NCI-H146 (cell line): ENCODE data around the gene DNALI1.
"Not testable (repeated sequence)": the region's sequence is repeated elsewhere in the genome, so short reads cannot be mapped to it uniquely, and the experiment has no call there.

Experiments
- DNase-seq: peaks from one replicate; lab custom pipeline; 2025; lab: John Stamatoyannopoulos, UW

Gene DNALI1

DNA sequence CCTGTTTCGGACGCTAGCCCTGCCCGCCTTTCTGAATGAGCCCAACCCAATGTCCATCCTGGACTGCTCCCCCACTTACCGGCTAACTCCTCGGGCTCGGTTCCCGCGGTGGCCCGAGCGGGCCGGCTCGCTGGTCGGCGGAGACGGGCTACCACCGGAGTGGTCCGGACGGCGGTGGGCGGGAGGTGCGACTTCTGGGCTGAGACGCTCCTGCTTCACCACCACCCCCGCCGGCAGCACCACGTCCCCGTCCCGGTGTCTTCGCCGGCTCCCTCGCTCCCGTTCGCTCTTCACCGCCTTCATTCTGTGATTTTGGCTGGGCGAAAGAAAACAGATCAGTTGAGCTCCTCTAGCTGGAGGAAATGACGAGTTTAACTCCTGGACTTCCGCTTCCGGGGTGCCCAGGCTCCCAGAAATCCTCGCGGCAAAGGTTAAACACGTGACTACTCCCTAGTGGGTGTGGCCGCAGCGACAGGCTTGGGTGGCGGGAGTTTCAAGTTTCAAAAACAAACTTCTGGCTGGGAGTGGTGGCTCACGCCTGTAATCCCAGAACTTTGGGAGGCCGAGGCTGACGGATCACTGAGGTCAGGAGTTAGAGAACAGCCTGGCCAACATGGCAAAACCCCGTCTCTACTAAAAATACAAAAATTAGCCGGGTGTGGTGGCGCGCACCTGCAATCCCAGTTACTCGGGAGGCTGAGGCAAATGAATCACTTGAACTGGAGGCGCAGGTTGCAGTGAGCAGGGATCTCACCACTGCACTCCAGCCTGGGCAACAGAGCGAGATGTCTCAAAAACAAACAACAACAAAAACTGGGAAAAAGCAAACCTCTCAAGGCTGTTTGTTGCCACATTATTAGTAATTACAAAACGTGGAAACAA lies 2.6 kb upstream of the DNALI1 start, which contains the start of gene SNIP1:
Gene SNIP1 (minus strand): TSS at position 367 of the 882 bp plus-strand sequence. CDS start 64 bp downstream, at position 303.
- peak; percentile 86 for DNase-seq

DNA sequence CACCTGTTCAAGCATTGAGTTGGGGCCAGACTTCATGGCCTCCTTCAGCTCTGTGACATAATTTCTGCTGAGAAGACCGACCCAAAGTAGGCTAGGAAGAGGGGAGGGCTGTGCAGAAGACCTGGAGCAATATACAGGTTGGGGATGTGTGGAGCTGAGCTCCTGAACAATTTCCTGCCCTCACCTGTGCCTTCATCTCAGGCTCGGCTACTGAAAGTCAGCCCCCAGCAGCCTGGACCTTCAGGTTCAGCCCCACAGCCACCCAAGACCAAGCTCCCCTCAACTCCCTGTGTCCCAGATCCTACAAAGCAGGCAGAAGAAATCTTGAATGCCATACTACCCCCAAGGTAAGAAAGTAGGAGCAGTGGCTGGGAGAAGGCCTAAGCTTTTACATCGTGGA lies 662 bp downstream of the DNALI1 start:
- DNase-seq = no peak

DNA sequence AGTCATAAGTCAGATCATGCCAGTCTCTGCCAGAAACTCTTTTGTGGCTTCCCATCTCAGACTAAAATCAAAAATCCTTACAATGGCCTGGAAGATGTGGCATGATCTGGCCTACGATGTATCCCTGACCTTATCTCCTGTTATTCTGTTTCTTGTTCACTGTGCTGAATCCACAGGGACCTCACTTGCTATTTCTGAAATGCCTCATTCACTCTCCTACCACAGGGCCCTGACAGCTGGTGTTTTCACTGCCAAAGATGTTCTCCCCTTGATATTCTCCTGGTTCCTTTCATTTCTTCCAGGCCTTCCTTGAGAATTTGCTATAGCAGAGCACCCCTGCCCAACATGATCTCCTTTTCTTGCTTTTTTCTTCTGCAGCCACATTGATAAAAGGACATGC lies 1.7 kb downstream of the DNALI1 start:
- no peak for DNase-seq

DNA sequence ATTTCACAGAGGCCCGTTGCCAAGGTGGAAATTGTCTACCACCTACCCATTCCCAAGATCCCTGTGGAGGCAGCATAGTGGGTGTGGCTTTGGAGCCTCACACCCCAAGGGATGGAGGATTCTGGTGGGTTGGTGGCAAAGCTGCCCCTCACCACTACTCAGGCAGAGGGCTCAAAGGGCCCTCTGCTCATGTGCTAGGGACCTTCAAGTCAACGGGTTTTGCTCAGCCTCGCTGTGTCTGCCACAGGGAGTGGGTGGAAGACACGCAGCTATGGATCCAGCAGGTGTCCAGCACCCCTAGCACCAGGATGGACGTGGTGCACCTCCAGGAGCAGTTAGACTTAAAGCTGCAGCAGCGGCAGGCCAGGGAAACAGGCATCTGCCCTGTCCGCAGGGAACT lies 2.3 kb downstream of the DNALI1 start:
- no peak for DNase-seq

DNA sequence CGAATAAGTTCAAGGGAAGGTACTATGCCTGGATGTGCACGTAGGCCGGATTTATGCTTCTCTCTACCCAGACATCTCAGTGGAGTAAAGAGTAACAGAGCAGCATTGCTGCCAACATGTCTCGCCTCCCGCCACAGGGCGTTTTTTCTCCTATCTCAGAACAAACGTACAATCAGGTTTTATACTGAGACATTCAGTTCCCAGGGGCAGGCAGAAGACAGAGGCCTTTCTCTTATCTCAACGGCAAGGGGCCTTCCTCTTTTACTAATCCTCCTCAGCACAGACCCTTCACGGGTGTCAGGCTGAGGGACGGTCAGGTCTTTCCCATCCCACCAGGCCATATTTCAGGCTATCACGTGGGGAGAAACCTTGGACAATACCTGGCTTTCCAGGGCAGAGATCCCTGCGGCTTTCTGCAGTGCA lies 3.2 kb downstream of the DNALI1 start:
- DNase-seq = not testable (repeated sequence)

DNA sequence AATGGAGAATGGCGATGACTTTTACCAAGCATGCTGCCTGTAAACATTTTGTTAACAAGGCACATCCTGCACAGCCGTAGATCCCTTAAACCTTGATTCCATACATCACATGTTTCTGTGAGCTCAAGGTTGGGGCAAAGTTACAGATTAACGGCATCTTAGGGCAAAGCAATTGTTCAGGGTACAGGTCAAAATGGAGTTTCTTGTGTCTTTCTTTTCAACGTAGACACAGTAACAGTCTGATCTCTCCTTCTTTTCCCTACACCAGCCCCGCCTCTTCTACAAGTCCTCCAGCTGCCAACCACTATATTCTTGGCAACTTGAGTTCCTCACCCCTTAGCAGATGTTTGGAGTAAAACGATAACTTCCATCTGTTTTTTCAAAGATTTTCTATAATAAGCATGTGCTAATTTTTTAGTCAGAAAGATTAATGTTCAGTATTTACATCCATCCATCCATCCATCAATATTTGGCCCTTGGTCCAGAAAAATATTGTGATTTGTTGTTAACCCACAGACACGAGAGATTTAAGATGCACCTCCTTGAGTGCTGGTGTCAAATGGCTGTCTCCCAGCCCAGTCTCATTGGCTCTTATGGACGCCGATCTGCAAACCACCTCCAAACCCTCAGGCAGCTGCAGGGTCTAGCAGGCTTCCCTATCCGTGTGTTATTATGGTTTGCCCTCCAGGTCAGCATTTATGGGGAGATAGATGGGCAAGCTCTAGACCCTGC lies 3.8 kb downstream of the DNALI1 start:
- no peak for DNase-seq

DNA sequence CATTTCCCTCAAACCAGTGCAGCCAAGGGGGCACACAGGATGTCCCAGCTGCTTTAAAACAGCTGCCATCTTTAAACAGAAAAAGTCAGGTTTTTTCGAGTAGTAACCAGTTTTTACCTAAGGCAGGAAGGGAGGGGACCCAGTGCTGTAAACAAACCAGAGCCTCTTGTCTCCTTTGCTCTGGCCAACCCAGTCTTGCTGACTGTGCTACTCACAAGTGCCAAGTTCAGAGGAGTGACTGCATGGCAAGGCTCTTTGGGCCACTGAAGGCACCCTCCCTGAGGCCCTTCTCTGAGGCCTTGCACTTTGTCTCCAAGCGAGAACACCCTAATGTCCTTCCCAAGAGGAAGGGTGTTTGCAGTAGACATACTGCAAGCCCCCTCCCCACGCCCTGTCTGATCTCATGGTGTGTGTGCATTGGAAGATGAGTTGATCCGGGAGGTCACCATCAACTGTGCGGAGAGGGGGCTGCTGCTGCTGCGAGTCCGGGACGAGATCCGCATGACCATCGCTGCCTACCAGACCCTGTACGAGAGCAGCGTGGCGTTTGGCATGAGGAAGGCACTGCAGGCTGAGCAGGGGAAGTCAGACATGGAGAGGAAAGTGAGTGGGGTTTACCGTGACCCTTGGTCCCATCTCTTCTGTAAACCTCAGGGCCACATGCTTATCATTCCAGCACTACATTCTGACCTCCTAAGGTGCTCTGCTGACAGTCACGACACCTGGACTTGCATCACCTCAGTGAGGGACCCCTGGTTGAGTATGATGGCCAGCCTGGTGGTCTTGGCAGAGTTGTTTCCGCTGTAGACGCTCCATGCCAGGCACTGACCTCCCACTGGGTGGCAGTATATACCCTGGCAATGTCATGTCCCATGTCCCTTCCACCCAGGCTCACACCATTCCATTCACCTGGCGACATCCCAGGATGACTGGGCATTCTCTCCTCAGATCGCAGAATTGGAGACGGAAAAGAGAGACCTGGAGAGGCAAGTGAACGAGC lies 4.7 kb downstream of the DNALI1 start:
- no peak for DNase-seq

DNA sequence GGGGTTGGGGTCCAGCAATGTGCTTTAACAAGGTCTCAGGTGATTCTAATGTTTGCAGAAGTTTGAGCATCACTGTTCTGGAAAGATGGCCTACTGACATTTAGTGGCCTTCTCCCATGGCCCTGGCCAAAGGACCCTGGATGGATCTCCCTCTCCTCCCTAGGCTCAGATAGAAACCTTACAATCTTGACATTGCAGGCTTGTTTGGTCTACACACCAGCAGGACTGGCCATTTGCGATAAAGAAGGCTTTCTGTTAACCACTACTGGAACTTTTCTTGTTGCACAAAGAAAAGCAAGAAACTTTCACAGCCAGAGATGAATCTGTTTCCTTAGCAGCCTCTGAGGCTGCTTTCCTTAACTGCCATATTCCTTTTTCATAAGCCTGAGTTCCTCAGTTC lies 6.2 kb downstream of the DNALI1 start:
- DNase-seq = no peak

DNA sequence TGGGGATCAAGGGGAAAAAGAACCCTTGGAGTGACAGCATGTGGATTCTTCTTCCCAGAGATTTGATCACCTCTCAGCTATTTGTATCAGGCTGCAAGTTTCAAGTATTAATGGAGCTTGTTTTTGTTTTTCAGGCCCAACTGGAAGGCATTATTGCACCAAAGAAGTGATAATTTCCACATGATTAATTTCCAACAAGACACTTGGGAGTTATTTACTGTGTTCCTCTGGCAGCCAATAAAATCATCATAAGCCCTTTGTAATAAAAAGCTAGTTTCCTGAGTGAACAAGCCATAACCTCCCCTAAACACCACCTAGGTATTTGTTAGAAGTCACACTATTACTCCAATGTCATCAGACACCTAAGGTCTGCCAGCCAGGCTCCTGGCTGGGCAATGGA lies 8.2 kb downstream of the DNALI1 start:
- no peak for DNase-seq

DNA sequence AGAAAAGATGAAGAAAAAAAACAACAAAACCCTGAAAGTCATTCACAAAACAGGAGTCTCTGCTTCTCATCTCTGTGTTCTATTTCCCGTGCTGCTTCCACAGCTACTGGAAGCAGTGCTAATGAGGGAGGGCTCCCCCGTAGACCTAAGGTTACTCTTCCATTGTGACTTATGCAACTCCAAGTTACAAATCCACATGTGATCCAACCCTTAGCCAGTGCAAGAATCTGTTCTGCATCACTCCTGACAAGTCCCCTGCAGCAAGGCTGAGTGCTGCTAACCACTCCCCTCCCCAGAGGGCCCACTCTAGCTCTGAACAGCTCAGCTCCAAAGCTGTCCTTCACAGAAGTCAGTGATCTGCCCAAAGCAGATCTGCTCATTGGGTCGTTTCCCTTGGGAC lies 10.3 kb downstream of the DNALI1 start:
- no peak for DNase-seq

DNA sequence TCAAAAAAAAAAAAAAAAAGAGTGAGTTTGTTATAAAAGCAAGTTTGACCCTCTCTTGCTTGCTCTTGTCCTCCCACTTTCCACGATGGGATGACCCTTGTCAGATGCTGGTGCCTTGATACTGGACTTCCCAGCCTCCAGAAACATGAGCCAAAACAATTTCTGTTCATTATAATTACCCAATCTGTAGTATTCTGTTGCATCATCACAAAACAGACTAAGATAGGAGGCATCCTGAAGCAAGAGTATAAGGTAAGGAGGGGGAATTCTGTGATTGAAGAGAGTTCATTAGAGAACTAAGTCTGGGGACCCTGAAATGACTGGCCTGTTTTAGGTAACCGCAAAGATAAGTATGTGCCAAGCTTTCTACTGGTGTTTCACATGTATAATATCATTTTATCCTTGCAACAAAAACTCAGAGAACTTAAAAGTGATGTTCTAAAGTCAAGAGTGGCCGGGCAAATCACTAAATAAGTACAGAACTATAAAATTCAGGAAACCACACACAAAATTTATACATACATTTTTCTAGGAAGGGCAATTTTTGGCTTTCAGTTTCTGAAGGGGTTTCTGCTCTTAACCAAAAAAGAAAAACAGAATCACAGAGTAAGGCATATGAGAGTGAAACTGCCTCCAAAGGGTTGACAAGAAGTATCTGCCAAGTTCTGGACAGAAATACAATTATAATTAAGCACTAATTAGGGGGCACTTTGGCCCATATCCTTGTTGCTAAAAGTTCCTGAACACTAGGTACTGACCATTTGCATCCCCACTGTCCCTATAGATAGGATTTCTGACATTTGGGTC lies 14.0 kb downstream of the DNALI1 start:
- no peak for DNase-seq

DNA sequence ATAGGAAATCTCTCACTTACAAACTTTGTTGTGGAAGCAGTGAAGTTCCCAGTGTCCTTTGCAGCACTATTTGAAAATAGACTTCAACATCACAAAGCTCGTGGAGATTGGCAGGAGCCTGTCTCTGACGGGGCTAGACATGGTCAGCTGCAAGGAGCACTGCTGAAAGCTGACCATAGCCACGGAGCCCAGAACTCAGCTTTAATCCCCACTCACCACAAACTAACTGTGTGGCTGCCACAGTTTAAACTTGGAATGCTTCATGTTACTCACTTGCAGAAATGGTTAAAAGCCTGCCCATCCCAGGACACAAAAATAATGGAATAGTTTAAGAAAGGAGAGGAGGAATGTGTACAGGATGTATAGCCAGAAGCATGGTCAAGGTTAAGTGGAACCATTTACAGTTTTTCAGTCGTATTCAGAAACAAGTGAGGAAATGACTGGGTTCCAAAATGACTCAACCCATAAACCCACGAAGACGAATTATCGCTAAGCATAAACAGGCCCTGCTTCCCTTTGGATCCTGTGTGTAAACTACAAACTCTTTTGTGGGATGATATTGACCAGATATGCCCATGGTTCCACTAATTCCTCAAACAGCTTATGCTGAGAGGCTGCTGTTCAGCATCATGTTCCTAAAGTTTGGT lies 18.2 kb downstream of the DNALI1 start:
- DNase-seq = no peak

DNA sequence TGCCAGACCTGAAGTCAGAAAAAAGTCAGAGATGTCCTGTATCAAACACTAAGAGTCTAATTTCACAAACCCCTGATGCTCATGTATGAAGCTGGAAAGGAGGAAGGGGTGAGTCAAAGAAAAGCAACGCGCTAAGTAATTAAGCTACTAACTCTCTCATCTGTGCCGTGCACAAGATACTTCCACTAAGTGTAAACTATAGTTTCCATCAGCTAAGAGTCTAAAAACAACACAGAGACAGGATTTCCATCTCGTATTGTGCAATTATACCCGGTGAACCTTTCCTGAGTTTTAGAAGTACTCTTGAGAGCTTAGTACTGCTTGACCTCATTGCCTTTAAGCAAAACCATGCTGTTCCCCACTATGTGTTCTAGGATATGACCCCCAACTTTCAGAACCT lies 19.0 kb downstream of the DNALI1 start:
- DNase-seq = no peak

DNA sequence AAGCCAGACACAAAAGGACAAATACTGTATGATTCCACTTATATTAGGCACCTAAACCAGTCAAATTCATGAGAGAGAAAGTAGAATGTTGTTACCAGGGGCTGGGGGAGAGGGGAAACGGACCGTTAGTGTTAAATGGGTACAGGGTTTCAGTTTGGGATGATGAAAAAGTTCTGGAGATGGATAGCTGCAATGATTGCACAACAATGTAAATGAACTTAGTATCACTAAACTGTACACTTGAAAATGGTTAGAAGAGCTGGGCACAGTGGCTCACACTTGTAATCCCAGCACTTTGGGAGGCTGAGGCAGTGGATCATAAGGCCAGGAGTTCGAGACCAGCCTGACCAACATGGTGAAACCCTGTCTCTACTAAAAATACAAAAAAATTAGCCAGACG lies 27.8 kb downstream of the DNALI1 start:
- not testable (repeated sequence) for DNase-seq

DNA sequence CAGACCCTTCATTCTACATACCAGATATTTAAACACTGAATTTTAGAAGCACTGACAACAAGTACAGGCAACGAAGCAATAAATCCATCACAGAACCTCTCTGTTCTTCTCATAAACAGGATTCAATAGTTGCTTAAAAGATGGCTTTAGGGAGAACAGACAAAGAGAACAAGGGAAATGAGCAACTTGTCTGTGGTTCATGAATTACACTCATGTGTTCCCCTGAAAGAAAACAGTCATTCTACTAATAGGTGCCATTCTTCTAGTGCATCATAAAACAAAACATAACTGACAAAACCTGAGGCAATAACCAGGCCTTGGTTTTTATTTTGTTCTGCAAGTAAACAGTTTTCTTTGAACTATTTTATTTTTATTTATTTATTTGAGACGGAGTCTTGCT lies 32.2 kb downstream of the DNALI1 start:
- DNase-seq = no peak

DNA sequence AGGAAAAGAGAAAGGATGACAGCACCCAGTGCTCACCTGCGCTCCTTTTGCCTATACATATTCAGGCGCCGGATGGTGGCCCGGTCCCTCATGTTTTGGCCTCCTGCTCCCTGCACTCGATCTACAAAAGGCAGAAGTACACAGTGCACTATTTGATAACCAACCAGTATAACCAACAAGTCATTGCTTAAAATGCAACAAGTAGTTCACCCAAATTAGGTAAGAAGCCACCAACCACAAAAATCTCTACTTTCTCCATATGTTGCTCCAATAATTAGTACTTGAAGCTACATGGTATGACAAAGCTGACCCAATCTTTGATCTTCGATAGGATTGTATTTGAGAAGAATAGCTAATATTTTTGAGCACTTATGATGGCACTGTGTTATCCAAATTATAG lies 37.0 kb downstream of the DNALI1 start:
- no peak for DNase-seq

DNA sequence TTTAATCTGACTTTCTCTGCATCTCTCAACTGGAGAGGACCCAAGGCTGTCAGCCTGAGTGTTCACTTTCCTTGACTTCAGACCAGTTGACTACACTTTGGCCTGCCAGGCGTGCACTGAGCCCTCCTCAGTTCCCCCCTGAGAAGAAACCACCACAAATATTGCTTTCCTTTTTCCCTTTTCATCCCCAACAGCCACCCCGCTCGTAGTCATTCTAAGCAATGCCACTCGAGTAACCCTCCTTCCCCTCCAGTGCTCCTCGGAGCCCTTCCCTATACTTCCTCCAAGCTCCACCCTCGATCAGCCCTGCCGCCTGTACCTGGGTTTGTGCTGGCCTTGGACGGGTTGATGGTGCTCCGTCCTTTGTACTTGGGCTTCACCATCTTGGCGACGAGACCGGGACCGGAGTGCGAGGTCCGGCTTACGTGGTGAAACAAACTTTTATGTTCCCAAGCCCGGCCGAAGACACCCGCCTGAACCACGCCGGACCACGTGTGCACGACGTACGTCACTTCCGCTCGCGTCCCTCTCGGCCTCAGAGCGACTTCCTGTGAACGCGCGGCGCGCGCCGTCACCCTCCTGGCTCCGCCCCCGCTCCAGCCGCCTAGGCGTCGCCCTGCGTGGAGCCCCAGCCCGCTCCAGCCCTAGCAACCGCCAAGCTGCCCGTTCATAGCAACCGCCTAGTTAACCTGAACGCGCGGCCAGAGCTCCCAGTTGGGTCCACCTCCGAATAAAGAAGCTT lies 38.9 kb downstream of the DNALI1 start, which contains the start of gene GNL2:
Gene GNL2 (minus strand): TSS at position 498 of the 742 bp plus-strand sequence. CDS start 115 bp downstream, at position 383.
- DNase-seq = peak; percentile 89

DNA sequence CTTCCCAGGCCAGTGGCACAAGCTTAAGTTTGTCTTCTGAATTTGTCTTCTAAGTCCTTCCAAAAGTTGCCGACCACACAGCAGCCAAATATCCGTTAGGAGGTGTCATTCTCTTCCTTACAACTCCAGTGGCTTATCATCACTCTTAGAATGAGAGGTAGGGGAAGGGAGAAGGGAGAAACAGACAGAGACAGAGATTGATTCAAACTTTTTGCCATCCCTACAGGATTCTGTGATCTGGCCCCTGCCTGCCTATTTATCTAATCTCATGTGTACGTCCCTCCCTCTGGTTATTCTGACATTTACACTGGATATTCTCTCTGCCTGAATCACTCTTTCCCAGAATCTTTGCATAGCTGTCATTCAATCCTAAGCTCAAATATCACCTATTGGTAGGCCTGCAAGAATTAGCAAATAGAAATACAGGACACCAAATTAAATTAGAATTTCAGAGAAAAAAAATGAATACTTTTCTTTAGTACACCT lies 39.5 kb downstream of the DNALI1 start:
- no peak for DNase-seq

DNA sequence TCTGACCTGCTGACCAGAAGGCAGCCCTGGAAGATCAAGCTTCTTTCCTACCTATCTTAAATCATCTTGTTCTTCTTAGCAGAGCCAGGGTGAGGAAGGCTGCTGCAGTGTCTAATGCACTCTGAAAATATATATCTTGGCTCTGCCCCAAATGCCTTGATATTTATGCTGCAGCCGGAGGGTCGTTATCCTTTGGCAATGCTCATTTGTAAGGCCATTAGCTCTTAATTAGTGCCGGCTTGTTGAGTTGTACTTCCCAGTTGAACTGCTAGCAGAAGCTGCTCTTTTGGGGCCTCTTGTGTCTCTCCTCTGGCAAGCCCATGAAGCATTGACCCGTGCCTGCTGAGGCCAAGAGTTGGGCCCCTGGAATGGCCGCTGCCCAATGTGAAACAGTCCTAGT lies 43.2 kb downstream of the DNALI1 start:
- no peak for DNase-seq

DNA sequence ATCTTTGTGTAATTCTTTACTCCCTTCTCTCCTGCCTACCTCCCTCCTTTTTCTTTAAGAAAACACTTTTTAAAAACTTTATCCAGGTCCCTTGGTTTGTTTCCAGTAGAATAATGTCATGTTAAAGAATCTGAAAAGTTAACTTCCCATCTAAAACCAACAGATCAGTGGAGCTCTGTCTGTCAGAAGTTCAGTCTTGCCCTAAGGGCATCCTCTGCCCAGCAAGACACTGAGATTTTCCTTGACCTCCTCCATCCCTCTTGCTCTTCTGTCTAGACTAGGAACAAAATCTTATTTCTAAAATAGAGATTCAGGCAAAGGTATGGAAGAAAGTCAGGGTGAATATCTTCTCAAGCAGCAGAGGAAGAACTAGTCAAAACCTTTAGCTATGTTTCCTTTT lies 44.7 kb downstream of the DNALI1 start:
- no peak for DNase-seq
